ENCODE results near the gene FBXL19. TPM values are rescaled to one million over a fixed set of nuclear protein-coding genes. Genes with fewer than 3 reads are reported as not detected.

Gene FBXL19
- total and polyA plus RNA-seq, 2 donors (not counting 1 experiment from before 2014, with no cell fraction given): 9.0 to 25.0 TPM

- Histone ChIP-seq H3K79me2 (ENCODE audit: control insufficient read depth, insufficient read depth, low read length) (no peaks in the 10 kb centered on the region), H3K9me3 (ENCODE audit: control extremely low read depth in 1 of 3, control insufficient read depth in 2 of 3, insufficient read depth in 1 of 3, low read length in 2 of 3) (peaks cover 0 to 20% (median 0%) of the 10 kb centered on the region in 3 donors), H2AFZ (ENCODE audit: insufficient read depth, low read depth, low read length, poor library complexity, severe bottlenecking) (no peak overlapping the region), H4K20me1 (ENCODE audit: control insufficient read depth, insufficient read depth, low read length, poor library complexity, severe bottlenecking) (no peaks in the 10 kb centered on the region), H3K4me2 (replicated peaks; ENCODE audit: low read depth, low read length, poor library complexity, severe bottlenecking) (no peak overlapping the region), H3K4me1 (ENCODE audit: control insufficient read depth in 2 of 2, insufficient read depth in 2 of 2, low read length in 2 of 2) (peaks cover 41 to 58% of the 10 kb centered on the region in 2 donors), H3K36me3 (replicated peaks in 1 of 2; ENCODE audit: control extremely low read depth in 1 of 2, control insufficient read depth in 1 of 2, extremely low read depth in 1 of 2, insufficient read depth in 2 of 2, low read length in 1 of 2) (no peaks in the 10 kb centered on the region), H3K9ac (ENCODE audit: low read length) (no peak overlapping the region), H3K4me3 (ENCODE audit: control extremely low read depth in 1 of 5, extremely low read depth in 1 of 5, insufficient read depth in 1 of 5, low read depth in 2 of 5, low read length in 4 of 5) (no peak overlapping the region), H3K27ac (ENCODE audit: low read length in 2 of 2) (no peak overlapping the region), H3K27me3 (replicated peaks in 1 of 4; ENCODE audit: control extremely low read depth in 1 of 4, control insufficient read depth in 3 of 4, insufficient read depth in 4 of 4, low read length in 3 of 4) (no peaks in the 10 kb centered on the region)
- POLR2A ChIA-PET: no interaction called here
- CTCF ChIA-PET: interaction anchor here (1.6 to 6.1 kb wide), 3 partner anchors 20 to 54 kb away, joined by 3 to 138 read pairs (median 26); no protein-coding TSS in a partner anchor
- H3K9me3 Mint-ChIP-seq (ENCODE audit: insufficient read depth): peaks cover 3% of the 10 kb centered on the region
- H3K4me1 Mint-ChIP-seq: peaks cover 48% of the 10 kb centered on the region
- DNase-seq (no peak), ATAC-seq (ENCODE audit: low read depth) (no peak)
- no peak for TF ChIP-seq EZH2 (IDR thresholded peaks at IDR 0.05; ENCODE audit: borderline replicate concordance, insufficient read depth, low read depth, low read length, poor library complexity, severe bottlenecking)
- TF ChIP-seq CTCF (IDR thresholded peaks at IDR 0.05): no peak
- intact Hi-C loops (cut with micrococcal nuclease): loop anchor here (5.0 kb wide), 2 partner anchors 87 to 137 kb away; partner anchors contain the start of genes CFAP119 and RNF40
- H3K27ac Mint-ChIP-seq: no peak overlapping the region
- no peaks in the 10 kb centered on the region for H3K27me3 Mint-ChIP-seq
- no CpG with 5 or more reads among the region's 2 CpGs for WGBS (ENCODE audit: insufficient coverage)
- no peak overlapping the region for H3K4me3 Mint-ChIP-seq
These were observed 23.6 kb upstream of the FBXL19 start for GRCh38 chr16:30899794-30900193.

GRCh38 chr16:30900588-30900987 lies 22.8 kb upstream of the FBXL19 start:
- Mint-ChIP-seq H3K27me3 (no peaks in the 10 kb centered on the region), H3K27ac (no peak overlapping the region), H3K4me3 (no peak overlapping the region), H3K9me3 (ENCODE audit: insufficient read depth) (peaks cover 3% of the 10 kb centered on the region), H3K4me1 (peaks cover 41% of the 10 kb centered on the region)
- intact Hi-C loops (cut with micrococcal nuclease): loop anchor here (5.0 kb wide), 2 partner anchors 88 to 138 kb away; partner anchors contain the start of genes CFAP119 and RNF40
- ChIA-PET POLR2A (interaction anchor here (0.7 to 1.0 kb wide), 3 partner anchors 25 to 202 kb away, joined by 3 to 4 read pairs (median 3); partner anchors contain the start of gene SRCAP), CTCF (interaction anchor here (1.9 to 6.1 kb wide), 3 partner anchors 18 to 55 kb away, joined by 6 to 138 read pairs (median 26); no protein-coding TSS in a partner anchor)
- ATAC-seq (ENCODE audit: low read depth) (no peak), DNase-seq (no peak)
- Histone ChIP-seq H3K4me2 (replicated peaks; ENCODE audit: low read depth, low read length, poor library complexity, severe bottlenecking) (no peak overlapping the region), H2AFZ (ENCODE audit: insufficient read depth, low read depth, low read length, poor library complexity, severe bottlenecking) (no peak overlapping the region), H3K27ac (ENCODE audit: low read length in 2 of 2) (no peak overlapping the region), H3K9me3 (ENCODE audit: control extremely low read depth in 1 of 3, control insufficient read depth in 2 of 3, insufficient read depth in 1 of 3, low read length in 2 of 3) (peaks cover 0 to 19% (median 0%) of the 10 kb centered on the region in 3 donors), H3K79me2 (ENCODE audit: control insufficient read depth, insufficient read depth, low read length) (no peaks in the 10 kb centered on the region), H3K27me3 (replicated peaks in 1 of 4; ENCODE audit: control extremely low read depth in 1 of 4, control insufficient read depth in 3 of 4, insufficient read depth in 4 of 4, low read length in 3 of 4) (no peaks in the 10 kb centered on the region), H3K4me3 (ENCODE audit: control extremely low read depth in 1 of 5, extremely low read depth in 1 of 5, insufficient read depth in 1 of 5, low read depth in 2 of 5, low read length in 4 of 5) (no peak overlapping the region), H3K36me3 (replicated peaks in 1 of 2; ENCODE audit: control extremely low read depth in 1 of 2, control insufficient read depth in 1 of 2, extremely low read depth in 1 of 2, insufficient read depth in 2 of 2, low read length in 1 of 2) (no peaks in the 10 kb centered on the region), H3K9ac (ENCODE audit: low read length) (no peak overlapping the region), H3K4me1 (ENCODE audit: control insufficient read depth in 2 of 2, insufficient read depth in 2 of 2, low read length in 2 of 2) (peaks cover 41 to 57% of the 10 kb centered on the region in 2 donors), H4K20me1 (ENCODE audit: control insufficient read depth, insufficient read depth, low read length, poor library complexity, severe bottlenecking) (no peaks in the 10 kb centered on the region)
- TF ChIP-seq CTCF (IDR thresholded peaks at IDR 0.05) (no peak), EZH2 (IDR thresholded peaks at IDR 0.05; ENCODE audit: borderline replicate concordance, insufficient read depth, low read depth, low read length, poor library complexity, severe bottlenecking) (no peak)
- WGBS (ENCODE audit: insufficient coverage): no CpG with 5 or more reads among the region's 5 CpGs

Data from B cell (primary cell).